HepG2 (cell line): Measurements from ENCODE around the gene GSTT2B.
"Not testable (repeated sequence)": the region's sequence is repeated elsewhere in the genome, so short reads cannot be mapped to it uniquely, and the experiment has no call there.

Experiments used
- CTCF ChIP-seq: sonication (generic); formaldehyde crosslinking; IDR thresholded peaks from 2 replicates; pipeline ENCODE4 v1.5.0; 2020; ENCODE audit warnings: mild to moderate bottlenecking, missing genetic modification reagents, moderate library complexity
- ELF1 ChIP-seq: sonication (generic); formaldehyde crosslinking; IDR thresholded peaks from 2 replicates; pipeline ENCODE4 v1.4.0; 2020; ENCODE audit warnings: missing genetic modification reagents
- JUNB ChIP-seq: sonication (generic); formaldehyde crosslinking; IDR thresholded peaks from 2 replicates; pipeline ENCODE4 v1.8.0; 2022; ENCODE audit warnings: missing genetic modification reagents, mild to moderate bottlenecking, borderline replicate concordance
- MEF2D ChIP-seq: sonication (generic); formaldehyde crosslinking; IDR thresholded peaks from 2 replicates; pipeline ENCODE4 v1.5.1; 2020; ENCODE audit warnings: mild to moderate bottlenecking, missing genetic modification reagents
- NFRKB ChIP-seq: fragments of 450-650 bp; IDR thresholded peaks from 2 replicates; pipeline ENCODE4 v1.6.1; 2017
- TFE3 ChIP-seq: IDR thresholded peaks from 2 replicates; pipeline ENCODE4 v1.6.1; 2016
- ZNF143 ChIP-seq: sonication (generic); formaldehyde crosslinking; IDR thresholded peaks from 2 replicates; pipeline ENCODE4 v1.4.0; 2020; ENCODE audit warnings: missing genetic modification reagents
- ZNF432 ChIP-seq: sonication (generic); formaldehyde crosslinking; IDR thresholded peaks from 2 replicates; pipeline ENCODE4 v1.5.0; 2020; ENCODE audit warnings: missing genetic modification reagents, mild to moderate bottlenecking, borderline replicate concordance
- ZNF766 ChIP-seq: sonication (generic); formaldehyde crosslinking; IDR thresholded peaks from 2 replicates; pipeline ENCODE4 v1.5.0; 2020; ENCODE audit warnings: missing genetic modification reagents, borderline replicate concordance
- TF ChIP-seq, protein P1 (sequence below): sonication (generic); formaldehyde crosslinking; IDR thresholded peaks from 2 replicates; pipeline ENCODE4 v1.9.0; 2022; ENCODE audit warnings: missing genetic modification reagents, mild to moderate bottlenecking, borderline replicate concordance
- TF ChIP-seq, protein P2 (sequence below): sonication (generic); formaldehyde crosslinking; IDR thresholded peaks from 2 replicates; pipeline ENCODE4 v1.4.0; 2020; ENCODE audit warnings: missing genetic modification reagents
- TF ChIP-seq, protein P3 (sequence below): sonication (generic); formaldehyde crosslinking; conservative IDR thresholded peaks from 2 replicates; pipeline ENCODE4 v1.8.1; 2023; ENCODE audit warnings: missing genetic modification reagents

DNA sequence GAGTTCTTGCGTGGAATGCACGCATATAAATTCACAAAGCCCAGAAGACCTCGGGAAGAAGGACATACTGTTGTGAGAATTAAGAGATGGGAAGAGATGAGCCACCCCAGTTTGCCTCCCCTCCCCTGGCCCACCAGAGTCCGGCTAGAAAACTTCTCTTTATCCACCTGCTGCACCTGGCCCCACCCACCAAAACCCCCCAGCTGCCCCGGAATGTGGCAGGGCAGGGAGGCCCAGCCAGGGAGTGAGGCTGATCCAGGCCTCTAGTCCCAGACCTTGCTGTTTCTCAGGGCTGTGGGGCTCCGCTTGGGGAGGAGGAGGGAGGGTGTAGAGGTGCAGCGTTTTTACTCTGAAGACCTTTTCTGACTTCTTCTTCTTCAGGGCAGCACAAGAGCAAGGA is 19.6 kb upstream of the GSTT2B start:
- not testable (repeated sequence) for TF ChIP-seq TFE3 (CRISPR knock-in tag); ELF1 (CRISPR knock-in tag); ZNF766; ZNF432 (CRISPR knock-in tag); NFRKB; JUNB (CRISPR knock-in tag); ZNF143 (CRISPR knock-in tag); CTCF (CRISPR knock-in tag); MEF2D (CRISPR knock-in tag)
- TF ChIP-seq, protein P1, sequence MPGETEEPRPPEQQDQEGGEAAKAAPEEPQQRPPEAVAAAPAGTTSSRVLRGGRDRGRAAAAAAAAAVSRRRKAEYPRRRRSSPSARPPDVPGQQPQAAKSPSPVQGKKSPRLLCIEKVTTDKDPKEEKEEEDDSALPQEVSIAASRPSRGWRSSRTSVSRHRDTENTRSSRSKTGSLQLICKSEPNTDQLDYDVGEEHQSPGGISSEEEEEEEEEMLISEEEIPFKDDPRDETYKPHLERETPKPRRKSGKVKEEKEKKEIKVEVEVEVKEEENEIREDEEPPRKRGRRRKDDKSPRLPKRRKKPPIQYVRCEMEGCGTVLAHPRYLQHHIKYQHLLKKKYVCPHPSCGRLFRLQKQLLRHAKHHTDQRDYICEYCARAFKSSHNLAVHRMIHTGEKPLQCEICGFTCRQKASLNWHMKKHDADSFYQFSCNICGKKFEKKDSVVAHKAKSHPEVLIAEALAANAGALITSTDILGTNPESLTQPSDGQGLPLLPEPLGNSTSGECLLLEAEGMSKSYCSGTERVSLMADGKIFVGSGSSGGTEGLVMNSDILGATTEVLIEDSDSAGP = not testable (repeated sequence)
- TF ChIP-seq, protein P2, sequence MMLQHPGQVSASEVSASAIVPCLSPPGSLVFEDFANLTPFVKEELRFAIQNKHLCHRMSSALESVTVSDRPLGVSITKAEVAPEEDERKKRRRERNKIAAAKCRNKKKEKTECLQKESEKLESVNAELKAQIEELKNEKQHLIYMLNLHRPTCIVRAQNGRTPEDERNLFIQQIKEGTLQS = not testable (repeated sequence)
- TF ChIP-seq, protein P3, sequence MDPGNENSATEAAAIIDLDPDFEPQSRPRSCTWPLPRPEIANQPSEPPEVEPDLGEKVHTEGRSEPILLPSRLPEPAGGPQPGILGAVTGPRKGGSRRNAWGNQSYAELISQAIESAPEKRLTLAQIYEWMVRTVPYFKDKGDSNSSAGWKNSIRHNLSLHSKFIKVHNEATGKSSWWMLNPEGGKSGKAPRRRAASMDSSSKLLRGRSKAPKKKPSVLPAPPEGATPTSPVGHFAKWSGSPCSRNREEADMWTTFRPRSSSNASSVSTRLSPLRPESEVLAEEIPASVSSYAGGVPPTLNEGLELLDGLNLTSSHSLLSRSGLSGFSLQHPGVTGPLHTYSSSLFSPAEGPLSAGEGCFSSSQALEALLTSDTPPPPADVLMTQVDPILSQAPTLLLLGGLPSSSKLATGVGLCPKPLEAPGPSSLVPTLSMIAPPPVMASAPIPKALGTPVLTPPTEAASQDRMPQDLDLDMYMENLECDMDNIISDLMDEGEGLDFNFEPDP (CRISPR knock-in tag) = not testable (repeated sequence)
